ENCODE results near the gene LRP6. TPM values are rescaled to one million over a fixed set of nuclear protein-coding genes. Genes with fewer than 3 reads are reported as not detected.

Gene LRP6
- total RNA-seq, 1 experiment from 2014 or later, result 62.4 TPM

- no peaks in the 10 kb centered on the region for H3K79me2 ChIP-seq (ENCODE audit: insufficient read depth, low read length)
- no peaks in the 10 kb centered on the region for H3K27me3 ChIP-seq (ENCODE audit: insufficient read depth, low read length)
- no peak for TF ChIP-seq CTCF (conservative IDR thresholded peaks at IDR 0.05)
- H3T11ph ChIP-seq (ENCODE audit: low read length), result no peak overlapping the region
- no peaks in the 10 kb centered on the region for H3K9me3 ChIP-seq (ENCODE audit: control insufficient read depth, low read depth, low read length)
- no peak overlapping the region for H2BK5ac ChIP-seq (ENCODE audit: insufficient read length, low read length)
- no peak overlapping the region for H2BK120ac ChIP-seq (ENCODE audit: low read depth, low read length, poor library complexity, severe bottlenecking)
- no peak overlapping the region for H3K56ac ChIP-seq (ENCODE audit: insufficient read length, low read depth, low read length)
- Mint-ChIP-seq H3K27me3 (ENCODE audit: low read depth) (no peaks in the 10 kb centered on the region), H3K9me3 (peaks cover 7 to 9% of the 10 kb centered on the region in 2 experiments; a peak in 4 of 5 replicates), H3K36me3 (ENCODE audit: insufficient read depth in 1 of 3, low read depth in 3 of 3) (peaks cover 0 to 11% (median 2%) of the 10 kb centered on the region in 3 experiments; a peak in 2 of 7 replicates), H3K4me1 (peaks cover 33 to 38% of the 10 kb centered on the region in 2 experiments), H3K27ac (0 out of 7 replicates have a peak overlapping the region, but pooled peaks of 1 of the 3 experiments have one; percentile 40), H3K4me3 (no peak overlapping the region)
- no peak overlapping the region for H3K18ac ChIP-seq (ENCODE audit: insufficient read length, low read depth, low read length)
- H4K8ac ChIP-seq (replicated peaks; ENCODE audit: insufficient read length, low read depth, low read length), result no peak overlapping the region
- no peak overlapping the region for H3K14ac ChIP-seq (ENCODE audit: insufficient read depth, low read length)
- H2AK5ac ChIP-seq (ENCODE audit: insufficient read length, low read length), result no peak overlapping the region
- WGBS (ENCODE audit: extremely low coverage, insufficient read length, low lambda C conversion rate), result no CpG with 5 or more reads among the region's 1 CpG
- no peak overlapping the region for H4K91ac ChIP-seq (ENCODE audit: insufficient read length, low read depth, low read length)
- H3K79me1 ChIP-seq (ENCODE audit: insufficient read depth, low read depth, low read length, poor library complexity, severe bottlenecking), result no peaks in the 10 kb centered on the region
- no peak overlapping the region for H3K27ac ChIP-seq (ENCODE audit: insufficient read length, low read depth, low read length)
- H3K4ac ChIP-seq (ENCODE audit: low read depth, low read length), result no peak overlapping the region
- H3K4me2 ChIP-seq (ENCODE audit: insufficient read depth, insufficient read length, low read length), result no peak overlapping the region
- no peak overlapping the region for H3K9ac ChIP-seq (ENCODE audit: extremely low read depth, insufficient read length, low read length)
- no peak overlapping the region for H3K23ac ChIP-seq (ENCODE audit: insufficient read length, low read depth, low read length)
- no peak overlapping the region for H2AFZ ChIP-seq (ENCODE audit: low read length)
- no peak overlapping the region for H2BK15ac ChIP-seq (ENCODE audit: low read depth, low read length)
- H2BK12ac ChIP-seq (ENCODE audit: insufficient read length, low read depth, low read length), result no peak overlapping the region
- H3K4me1 ChIP-seq (ENCODE audit: insufficient read depth, low read length), result peaks cover 4% of the 10 kb centered on the region; the same call in 1 of the 2 replicates
- no peaks in the 10 kb centered on the region for H4K20me1 ChIP-seq (ENCODE audit: control insufficient read depth, insufficient read depth, insufficient read length)
- no peak overlapping the region for H4K5ac ChIP-seq (ENCODE audit: insufficient read length, low read depth, low read length)
- no peak overlapping the region for H2BK20ac ChIP-seq (ENCODE audit: low read depth, low read length, poor library complexity, severe bottlenecking)
- DNase-seq, result no peak
- H3K23me2 ChIP-seq (ENCODE audit: insufficient read length, low read depth, low read length, poor library complexity, severe bottlenecking), result no peaks in the 10 kb centered on the region
These were observed 14.3 kb upstream of the LRP6 start for GRCh38 chr12:12281134-12281533.
